Fibroblast of skin of left biceps (primary cell): Measurements from ENCODE around the gene BRF1.
A peak's percentile ranks its signal among the peaks of the same experiment; 100 is the strongest.

Experiments used
- DNase-seq, 2 experiments: peaks; one replicate each; pipeline ENCODE4 v3.0.0-alpha.2; 2013; ENCODE audit warnings: low read depth in 2 of 2

Gene BRF1

DNA sequence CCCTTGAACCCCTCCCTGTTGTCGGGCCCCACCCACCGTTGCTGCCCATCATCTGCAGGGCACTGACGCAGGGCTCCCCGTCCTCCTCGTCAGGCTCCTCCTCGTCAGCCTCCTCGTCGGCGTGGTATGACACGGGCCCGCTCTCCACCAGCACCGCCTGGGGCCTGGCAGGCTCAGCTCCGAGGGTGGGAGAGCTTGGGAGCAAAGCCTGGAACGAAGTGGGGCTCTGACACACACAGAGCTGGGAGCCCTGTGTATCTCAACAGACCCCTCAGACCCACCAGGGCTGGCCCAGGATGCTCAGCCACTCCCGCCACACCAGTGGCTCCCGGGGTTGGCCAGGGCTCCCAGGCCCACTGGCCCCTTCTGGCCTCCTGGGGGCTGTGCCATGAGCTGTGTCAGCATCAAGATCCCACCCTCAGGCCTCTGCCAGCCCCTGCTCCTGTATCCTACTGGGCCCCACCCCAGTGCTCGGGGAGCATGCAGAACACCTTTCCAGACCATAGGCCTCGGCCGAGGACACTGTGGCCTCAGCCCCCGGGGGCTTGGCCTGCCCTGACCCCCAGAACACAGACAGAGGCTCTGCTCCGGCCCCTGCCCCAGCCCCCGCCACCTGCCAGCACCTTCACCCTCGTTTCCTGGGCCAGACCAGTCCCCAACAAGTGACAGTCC, 89.6 kb downstream of the BRF1 start:
- DNase-seq = no peak

DNA sequence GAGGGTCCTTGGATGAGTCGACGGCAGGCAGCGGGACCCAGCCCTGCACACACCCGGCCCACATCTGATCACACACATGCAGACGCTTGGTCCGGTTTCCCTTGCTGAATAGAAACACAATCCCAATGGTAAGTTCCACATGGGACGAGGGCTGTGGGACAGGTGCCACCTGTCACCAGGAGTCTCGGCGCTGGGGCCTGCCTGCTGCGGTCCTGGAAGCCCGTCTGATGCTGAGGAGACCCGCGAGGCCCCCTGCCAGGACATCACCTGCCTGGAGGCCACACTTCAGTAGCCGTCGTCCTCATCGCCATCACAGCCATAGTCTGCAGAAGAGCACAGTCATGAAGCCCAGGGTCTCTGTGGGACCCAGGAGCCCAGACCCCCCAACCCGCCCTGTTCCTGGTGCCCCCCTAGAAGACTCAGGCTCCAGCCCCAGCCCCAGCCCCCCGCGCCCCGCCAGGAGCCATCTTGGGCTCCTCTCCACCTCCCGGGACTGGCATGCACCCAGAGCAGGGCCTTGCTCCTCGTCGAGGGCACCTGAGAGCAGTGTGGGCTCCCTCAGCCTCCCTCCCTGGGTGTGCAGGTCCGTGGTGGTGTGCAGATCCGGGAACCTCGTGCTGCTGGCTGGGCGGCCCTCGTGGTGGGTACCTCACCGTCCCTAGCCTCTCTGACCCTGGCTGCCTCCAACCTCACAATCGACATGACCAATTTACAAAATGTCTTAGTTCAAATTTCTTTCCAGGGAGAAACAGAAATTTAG, 90.4 kb downstream of the BRF1 start:
- no peak for DNase-seq

DNA sequence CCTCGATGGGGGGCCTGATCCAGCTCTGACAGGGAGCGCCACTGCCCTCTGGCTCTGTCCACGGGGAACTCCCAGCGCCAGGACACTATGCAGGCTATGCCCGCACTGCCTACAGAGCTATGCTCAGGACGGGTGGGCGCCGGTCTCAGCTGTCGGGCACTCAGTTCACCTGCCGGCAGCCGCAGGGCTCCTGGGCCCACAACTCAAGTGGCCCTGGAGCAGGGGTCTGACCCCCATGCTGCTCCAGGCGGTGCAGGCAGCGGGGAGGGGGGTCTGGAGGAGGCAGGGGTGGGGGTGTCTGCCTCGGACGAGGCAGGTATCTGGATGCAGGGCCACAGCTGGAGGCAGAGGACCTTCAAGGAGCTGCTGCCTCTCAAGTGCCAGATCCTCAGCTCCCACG, 91.2 kb downstream of the BRF1 start:
- no peak for DNase-seq

DNA sequence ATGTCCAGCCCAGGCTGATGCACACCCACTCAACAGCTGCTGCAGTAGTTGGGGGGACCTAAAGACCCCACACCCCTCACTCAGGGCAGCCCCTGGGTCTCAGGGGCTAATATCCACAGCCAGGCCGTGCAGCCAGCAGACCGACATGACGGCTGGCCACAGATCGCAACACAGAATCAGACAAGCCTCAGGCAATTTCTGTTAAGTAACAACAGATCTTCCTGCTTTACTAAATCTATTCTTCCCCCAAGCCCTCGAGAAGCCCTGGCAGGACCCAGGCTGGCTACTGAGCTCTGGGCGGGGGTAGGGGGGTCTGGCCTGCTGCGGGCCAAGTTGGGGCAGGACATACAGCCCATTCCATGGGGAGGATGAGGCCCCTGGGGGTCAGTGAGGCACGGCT, 91.7 kb downstream of the BRF1 start:
- DNase-seq = no peak

DNA sequence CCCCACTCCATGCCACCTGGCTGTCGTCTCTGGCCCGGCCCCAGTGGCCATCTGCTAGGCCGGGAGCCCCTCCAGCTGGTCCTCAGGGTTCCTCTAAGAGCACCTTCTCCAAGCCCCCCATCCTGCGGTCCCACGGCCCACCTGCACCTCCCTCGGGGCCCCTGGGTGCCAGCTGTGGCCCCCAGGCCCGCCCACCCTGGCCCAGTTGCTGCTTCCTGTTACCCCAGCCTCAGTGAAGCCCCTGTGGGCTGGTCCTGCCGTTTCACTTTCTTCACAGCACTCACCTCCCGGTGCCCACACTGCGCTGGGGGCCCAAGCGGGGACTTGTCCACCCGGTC, 92.1 kb downstream of the BRF1 start:
- no peak for DNase-seq

DNA sequence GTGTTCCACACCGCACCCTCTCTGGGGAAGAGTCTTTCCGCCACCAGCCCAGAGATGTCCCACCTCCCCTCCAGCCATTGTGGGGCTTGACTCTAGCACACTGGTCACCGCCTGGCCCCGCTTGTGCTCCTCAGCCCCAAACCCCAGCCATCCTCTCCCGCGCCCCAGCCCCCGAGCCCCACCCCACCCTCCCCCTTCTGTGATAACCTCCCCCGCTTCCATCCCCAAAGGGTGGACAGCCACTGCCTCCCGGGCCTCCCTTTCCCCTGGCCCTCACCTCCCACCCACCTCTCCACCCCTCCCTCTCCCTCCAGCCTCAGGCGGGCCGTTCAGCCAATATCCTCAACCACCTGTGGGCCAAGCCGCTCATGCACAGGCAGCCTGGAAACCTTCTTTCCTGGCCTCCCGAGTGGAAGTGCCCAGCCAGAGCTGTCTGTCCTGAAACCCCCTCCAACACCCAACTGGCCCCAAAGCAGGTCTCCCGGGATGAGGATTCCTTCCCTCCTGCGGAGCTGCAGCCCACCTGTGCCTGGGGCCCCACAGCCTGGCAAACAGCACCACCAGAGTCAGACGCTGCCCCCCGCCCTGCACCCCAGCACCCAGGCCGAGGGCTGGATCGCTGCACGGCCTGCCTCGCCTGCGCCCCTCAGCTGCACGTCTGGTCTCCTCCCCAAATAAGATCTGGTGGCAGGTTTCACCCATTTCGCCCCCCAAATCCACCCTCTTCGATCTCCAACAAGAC, 92.6 kb downstream of the BRF1 start:
- DNase-seq = no peak

DNA sequence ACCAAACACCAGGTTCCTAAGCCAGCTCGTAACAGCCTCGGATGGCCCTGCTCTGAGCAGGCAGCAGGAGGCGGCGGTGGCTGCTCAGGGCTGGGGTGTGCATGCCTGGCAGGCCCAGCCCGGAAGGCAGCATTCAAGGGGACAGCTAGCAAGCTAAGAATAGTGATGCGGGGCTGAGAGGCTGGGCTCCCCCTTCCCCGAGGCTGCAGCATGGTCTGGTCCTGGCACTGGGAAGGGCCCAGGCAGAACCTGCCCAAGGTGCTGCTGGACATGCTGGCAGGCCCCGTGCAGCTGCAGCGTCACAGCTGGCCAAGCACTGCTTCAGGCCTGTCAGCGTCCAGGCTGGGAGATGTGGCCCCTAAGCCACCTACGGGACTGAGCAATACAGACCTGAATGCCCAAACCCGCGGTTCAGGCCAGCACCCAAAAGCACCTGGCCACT, 93.3 kb downstream of the BRF1 start:
- DNase-seq = no peak

DNA sequence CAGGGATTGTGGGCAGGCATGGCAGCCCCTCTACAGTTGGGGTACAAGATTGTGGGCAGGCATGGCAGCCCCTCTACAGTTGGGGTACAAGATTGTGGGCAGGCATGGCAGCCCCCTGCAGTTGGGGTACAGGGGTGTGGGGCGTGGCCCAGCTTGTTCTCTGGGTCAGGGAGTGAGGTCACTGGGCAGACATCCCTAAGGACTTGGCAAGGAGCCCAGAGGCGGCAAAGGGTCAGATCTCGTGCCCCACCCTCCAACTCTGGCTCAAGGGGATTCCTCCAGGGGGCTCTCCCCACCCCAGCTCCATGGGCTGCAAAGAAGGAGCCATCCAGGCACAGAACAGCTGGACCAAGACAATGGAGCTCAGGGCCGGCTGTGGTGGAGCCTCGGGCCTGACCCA, 93.9 kb downstream of the BRF1 start:
- no peak for DNase-seq

DNA sequence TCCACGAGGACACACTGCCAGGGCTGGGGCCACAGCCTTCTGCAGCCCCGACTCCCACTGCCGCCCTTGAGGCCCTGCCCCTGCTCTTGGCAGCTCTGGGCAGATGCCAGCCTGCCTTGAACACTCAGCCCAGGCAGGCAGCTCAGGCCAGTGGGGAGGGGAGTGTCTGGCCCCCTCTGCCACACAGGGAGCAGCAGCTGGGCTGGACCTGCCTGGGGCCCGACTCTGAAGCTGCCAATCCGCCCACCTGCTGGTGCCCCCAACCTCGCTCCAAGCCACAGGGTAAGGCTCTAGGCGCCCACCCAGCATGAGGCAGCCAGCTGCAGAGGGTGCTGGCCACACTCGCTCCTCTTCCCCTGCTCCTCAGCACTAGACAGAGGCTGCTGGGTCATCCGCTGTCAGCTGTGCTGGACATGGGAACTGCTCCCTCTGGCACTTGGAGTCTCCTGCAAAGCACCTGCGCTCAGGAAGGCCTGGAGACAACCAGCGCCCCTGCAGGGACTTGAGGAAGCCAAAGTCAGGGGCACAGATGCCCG, 95.1 kb downstream of the BRF1 start:
- DNase-seq = no peak

DNA sequence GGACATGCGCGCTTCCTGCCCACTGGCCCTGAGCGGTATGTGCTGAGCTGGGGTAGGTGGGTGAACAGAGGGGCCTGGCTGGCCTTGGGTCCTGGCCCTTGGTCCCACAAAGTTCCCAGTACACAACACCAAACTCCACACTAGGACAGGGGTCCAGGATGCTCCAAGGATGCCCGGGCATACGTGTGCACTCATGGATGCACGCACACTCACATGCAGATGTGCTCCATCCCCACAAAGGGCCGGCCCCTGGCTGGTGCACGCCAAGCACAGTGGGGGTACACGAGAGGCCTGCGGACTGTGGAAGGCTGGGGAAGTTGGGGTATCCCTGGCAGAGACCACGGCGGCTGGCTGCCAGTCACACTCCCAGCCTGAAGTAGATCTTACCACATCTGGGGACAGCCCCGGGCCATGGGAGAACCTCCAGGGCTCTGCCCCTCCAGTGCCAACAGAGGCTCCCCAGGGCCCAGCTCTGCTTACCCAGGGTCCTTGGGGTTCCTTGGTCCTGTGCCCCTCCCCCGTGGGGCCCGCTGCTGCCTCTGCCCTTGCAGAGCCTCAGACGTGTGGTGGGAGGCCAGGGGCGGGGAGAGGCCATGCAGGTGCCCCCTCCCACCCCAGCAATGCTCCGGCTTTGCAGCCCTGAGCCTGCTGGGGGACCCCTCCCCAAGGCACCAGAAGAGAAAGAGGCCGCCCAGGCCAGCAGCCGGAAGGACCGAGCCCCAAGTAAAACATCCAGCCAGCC, 95.7 kb downstream of the BRF1 start:
- DNase-seq = no peak

DNA sequence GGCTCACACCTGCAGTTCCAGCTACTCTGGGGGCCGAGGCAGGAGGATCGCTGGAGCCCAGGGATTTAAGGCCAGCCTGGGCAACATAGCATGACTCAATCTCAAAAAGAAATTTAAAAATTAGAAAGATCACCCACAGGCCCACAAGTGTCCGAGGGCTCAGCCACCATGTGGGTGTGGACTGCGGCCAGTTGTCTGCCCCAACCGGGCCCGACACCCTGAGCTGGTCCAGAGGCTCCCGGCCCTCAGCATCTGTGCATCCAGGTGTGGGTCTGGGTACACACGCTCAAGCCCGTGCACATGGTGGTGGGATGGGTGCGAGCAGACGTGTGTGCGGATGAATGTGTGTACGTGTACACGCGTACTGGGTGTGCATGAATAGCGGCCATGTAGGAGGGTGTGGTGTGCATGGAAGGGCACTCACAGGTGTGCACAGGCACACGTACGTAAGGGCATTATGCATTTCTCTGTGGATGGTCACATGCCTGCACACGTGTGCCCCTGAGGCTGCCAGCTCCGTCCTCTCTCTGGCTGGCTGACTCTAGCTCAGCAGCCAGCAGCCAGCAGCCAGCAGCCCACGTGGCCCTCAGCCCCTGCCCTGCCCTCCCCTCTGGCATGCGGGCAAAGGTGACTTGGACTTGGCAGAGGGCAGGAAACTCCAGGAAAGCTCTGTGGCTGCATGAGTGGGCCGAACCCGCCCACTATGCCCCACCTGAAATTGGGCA, 96.4 kb downstream of the BRF1 start:
- DNase-seq = no peak

DNA sequence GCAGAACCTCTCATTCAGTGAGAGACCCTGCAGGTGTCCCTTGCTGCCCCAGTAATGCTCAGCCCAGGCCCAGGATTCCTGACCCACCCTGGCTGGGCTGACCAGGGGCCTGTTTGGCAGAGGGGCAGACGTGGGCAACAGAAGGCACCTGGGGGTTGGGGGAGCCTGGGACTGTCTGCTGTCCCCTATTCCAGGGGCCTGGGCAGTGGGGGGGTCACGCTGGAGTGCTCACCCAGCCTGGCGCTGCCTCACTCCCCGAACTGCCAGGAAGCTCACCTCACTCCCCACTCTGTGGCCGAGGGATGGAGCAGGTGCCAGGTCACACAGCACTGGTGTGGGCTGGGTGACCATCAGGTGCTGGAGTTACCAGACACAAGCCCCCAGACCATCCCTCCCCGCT, 97.1 kb downstream of the BRF1 start:
- DNase-seq = no peak

DNA sequence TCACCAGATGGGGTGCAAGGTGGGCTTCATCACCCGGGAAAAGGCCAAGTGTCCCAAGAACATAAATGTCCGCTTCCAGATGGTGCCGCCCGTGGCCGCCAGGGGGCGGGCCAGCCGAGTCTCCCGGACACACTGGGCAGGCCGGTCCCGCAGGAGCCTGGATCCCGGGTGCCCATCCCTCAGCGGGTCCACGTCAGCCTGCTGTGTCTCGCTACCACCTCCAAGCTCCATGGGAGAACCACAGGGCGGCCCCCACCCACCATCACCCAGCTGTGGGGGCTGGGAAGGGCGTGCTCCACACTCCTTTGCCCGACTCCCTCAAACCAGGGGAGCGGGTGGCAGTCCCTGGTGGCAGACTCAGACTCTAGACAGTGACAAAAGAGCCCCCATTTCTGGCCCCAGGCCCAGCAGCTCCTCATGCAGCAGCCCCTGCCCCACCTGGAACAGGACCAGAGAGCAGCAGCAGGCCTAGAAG, 97.7 kb downstream of the BRF1 start:
- DNase-seq = peak; percentile 6 to 9

DNA sequence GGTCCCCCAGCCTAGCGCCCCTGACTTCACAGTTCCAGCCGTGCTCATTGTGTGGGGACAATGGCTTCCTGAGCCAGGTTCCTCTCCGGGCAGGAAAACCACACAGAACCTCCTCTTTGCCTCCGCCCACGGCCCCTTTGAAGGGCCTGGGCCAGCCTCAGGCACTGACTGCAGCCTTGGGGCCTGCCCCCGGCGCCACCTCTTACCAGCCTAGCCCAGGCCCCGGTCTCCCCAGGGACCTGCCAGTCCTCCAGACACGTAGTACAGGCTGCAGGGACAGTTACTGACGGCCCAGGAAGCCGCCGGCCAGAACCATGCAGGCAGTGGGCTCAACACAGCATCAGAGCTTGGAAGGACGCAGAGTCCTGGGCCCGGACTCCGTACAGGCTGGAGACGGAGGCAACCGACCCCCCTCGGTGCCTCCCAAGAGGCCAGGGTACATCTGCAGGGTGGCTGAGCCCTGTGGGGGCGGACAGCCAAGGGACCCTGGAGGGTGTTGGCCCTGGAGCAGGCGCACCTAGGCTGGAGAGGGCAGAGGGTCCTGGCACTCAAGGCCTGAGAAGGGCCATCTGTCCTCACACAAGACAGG, 98.8 kb downstream of the BRF1 start:
- no peak for DNase-seq

DNA sequence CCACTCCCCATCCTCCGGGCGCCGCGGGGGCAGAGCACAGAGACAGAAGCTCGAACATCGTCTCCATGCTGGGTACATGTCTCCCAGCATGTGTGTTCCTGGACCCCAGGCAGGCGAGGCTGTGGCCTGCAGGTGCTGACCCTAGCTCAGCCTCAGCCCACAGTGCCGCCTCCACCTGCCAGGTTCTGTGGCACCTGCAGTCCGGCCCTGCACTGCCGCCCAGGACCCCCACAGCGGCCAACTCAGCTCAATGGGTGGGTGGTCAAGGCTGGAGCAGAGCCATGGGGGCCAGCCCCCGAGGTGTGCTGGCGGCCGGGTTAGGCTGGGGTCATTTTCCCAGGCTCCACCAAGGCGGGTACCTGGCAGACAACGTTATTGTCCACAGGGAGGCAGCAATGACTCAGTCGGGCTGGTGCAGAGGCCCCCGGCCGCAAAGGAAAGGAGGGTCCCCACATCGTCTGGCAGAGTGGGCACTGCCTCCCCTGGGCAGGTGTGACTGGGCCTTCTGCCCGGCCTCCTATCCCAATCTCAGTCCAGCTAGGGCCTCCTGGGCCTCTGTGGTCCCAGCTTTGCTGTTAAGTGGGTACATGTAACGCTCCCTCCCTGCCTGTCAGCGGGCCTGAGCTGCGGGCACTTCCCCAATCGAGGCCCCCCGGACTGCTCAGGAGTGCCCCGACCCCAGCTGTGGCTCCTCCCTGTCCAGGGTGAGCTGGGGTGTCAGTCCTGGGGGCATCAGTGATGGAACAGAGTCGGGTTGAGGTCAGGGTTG, 99.5 kb downstream of the BRF1 start:
- DNase-seq = no peak

DNA sequence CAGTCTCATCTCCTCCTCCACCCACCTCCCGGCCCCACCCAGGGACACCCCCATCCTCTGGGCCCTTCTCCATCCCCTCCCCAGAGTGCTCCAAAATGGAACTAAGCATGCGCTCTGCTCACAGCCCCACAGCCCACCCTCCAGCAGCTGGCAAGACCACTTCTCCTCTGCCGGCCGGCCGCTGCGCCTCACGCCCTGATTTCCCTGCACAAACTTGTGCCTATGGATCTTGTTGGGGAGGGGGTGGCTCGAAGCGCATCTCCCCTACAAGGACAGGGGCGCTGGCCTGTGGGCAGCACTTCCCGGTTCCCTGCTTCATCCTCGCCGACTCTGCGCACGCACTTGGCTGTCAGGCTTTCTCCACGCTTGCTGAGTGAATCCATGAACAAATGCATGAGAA, 100.2 kb downstream of the BRF1 start:
- DNase-seq = no peak

DNA sequence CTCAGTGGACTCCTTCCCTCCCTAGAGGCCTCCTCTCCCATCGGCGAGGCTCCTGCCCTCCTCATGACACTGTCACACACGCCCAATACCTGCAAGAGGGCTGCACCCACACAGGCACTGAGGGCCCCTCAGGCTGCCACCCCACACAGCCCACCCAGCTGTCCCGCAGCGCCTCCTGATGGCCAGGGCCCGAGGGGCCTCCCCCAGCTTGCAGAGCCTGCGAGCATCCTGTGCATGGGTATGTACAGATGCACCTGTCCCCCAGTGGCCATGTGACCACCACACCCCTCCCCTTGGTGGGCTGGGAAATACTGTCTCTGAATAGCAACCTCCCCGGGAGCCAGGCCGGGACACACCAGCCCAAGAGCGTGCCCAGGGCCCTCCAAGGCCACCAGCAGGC, 100.7 kb downstream of the BRF1 start:
- no peak for DNase-seq

DNA sequence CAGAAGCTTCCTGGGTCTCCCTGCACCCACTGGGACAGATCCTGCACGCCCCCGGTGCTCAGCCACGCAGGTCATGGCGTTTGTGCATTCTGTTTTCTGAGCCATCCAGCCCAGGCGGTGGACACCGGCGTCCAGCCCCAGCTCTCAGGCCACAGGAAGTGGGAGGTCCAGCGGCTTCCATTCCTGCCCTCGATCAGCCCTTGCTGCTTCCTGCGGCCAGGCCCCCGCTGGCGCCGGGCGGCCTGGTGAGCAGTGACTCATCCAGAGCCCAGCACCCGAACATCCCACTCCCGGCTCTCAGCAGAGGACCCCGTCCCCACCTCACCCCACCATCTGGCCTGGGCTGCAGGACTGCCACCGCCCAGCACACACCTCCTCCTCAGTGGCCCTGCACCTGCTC, 101.7 kb downstream of the BRF1 start:
- no peak for DNase-seq

DNA sequence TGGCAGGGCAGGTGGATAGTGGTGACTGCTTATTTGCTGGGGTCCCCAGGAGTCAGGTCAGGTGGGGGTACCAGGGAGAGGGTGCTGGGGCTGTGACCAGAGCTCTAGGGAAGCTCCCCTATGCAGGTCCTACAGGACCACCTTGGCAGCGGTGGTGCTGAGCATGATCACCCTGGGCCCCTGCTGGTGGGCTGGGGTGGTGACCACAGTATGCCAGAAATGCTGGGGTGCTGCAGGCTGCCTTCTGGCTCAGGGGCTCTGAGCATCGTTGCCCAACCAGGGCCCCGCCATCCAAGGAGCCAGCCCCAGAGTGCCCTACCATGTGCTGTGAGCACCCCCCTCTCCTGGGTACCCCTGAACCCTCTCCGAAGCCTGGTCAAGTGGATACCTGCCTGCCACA, 102.2 kb downstream of the BRF1 start:
- no peak for DNase-seq

DNA sequence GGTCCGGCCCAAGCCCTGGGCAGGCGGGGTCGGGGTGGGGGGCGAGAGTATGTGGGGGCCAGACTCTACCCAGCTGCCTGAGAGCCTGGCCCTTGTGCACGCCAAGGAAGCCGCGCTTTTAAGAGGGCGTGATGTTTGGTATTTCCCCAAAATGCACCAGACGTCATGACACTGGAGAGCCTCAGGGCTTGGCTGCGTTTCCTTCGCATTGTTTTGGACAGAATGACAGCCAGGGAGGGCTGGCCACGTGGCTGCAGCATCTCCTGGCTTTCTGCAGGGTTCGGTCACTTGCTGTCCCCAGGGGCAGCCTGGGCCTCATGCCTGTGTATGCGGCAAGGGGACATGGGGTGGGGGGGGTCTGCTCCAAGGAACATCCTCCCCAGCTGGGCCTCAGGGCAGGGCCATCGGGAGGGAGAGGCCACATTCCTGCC, 103.6 kb downstream of the BRF1 start:
- no peak for DNase-seq
